ENCODE results near the gene ARHGAP15. TPM values are rescaled to one million over a fixed set of nuclear protein-coding genes. Genes with fewer than 3 reads are reported as not detected.

Gene ARHGAP15
- total RNA-seq, 4 donors from 2014 or later, result 1.7 to 16.8 (median 3.7) TPM

DNA sequence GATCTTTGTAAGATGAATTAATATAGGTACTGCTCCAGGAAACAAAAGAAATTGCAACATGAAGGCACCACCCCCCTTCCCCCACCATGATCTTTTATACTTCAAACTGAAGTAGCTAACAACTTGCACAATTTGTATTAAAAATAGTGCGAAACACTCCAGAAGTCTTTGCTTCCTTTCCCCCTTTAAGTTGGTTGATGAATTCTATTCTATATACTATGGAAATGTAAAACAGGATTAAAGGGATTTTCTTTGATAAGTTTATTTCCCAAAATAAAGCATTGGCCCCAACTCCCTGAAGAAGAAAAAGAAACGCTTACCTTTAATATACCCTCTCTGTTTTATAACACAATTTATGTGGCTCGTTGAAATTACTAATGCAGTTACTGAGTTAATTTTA, 227.1 kb downstream of the ARHGAP15 start:
- no peak for TF ChIP-seq POLR2A (IDR thresholded peaks at IDR 0.05)
- TF ChIP-seq, protein P1, sequence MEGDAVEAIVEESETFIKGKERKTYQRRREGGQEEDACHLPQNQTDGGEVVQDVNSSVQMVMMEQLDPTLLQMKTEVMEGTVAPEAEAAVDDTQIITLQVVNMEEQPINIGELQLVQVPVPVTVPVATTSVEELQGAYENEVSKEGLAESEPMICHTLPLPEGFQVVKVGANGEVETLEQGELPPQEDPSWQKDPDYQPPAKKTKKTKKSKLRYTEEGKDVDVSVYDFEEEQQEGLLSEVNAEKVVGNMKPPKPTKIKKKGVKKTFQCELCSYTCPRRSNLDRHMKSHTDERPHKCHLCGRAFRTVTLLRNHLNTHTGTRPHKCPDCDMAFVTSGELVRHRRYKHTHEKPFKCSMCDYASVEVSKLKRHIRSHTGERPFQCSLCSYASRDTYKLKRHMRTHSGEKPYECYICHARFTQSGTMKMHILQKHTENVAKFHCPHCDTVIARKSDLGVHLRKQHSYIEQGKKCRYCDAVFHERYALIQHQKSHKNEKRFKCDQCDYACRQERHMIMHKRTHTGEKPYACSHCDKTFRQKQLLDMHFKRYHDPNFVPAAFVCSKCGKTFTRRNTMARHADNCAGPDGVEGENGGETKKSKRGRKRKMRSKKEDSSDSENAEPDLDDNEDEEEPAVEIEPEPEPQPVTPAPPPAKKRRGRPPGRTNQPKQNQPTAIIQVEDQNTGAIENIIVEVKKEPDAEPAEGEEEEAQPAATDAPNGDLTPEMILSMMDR (IDR thresholded peaks at IDR 0.05), result no peak
- Histone ChIP-seq H3K27ac (no peak overlapping the region), H3K4me1 (peaks cover 0 to 9% (median 0%) of the 10 kb centered on the region in 3 donors), H3K36me3 (no peaks in the 10 kb centered on the region), H3K27me3 (no peaks in the 10 kb centered on the region), H3K4me3 (no peak overlapping the region), H3K9me3 (no peaks in the 10 kb centered on the region)
- intact Hi-C loops (cut with DNase I), result no loop called here
- no peak for DNase-seq
- 82 to 85% methylated on average over 3 of the region's 3 CpGs for WGBS, 2 donors

DNA sequence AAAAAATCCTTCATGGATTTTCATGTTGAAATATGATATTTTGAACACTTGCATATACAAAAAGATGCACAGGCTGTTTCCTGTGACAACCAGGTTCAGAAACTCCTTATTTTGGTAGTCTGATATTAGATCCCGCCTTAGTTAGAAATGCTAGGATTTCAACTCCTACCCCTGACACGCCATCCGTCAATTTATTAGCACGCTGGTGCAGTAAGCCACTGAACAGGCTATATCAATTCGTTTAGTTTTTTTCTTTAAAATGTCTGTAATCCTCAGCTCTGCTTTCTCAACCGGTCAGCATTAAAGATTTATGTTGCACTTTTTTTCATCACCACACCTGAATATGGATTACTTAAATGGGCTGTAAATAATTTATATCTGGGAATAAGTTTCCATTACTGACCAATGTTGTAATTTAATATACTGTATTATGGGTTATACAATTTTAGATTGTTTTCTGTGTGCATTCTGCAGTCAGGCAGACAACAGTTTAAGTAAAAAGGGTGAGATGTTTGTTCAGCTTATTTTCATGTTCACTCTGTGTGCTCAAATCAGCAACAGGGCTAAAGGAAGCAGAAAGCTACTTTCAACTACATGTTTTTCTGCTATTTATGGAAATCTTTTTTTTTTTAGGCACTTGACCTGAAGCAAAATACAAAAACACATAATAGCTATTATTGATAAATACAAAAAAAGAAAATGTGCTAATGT, 227.7 kb downstream of the ARHGAP15 start:
- 80 to 81% methylated on average over 6 of the region's 6 CpGs for WGBS, 2 donors
- Histone ChIP-seq H3K27ac (no peak overlapping the region), H3K27me3 (no peaks in the 10 kb centered on the region), H3K36me3 (no peaks in the 10 kb centered on the region), H3K4me3 (no peak overlapping the region), H3K9me3 (no peaks in the 10 kb centered on the region), H3K4me1 (peaks cover 0 to 9% (median 0%) of the 10 kb centered on the region in 3 donors)
- DNase-seq, result no peak
- no peak for TF ChIP-seq POLR2A (IDR thresholded peaks at IDR 0.05)
- TF ChIP-seq, protein P1 (IDR thresholded peaks at IDR 0.05), result no peak
- intact Hi-C loops (cut with DNase I), result no loop called here

DNA sequence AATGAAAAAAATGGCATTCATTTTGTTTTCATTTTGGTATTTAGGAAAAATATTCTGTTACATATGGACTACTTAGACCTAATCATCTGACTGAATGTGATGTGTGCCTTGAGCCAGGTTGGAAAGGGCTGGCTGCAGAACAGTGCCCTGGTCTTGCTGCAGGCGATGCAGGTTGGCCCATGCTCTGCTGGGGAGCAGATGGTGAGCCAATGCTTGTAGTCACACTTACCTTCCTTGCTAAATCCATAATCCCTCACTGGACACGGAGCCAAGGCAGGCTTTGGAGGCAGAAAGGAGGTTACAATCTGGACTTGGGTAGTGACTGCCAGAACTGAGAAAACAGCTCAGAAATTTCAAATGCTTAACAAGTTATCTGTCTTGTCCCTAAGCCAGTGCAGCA, 228.7 kb downstream of the ARHGAP15 start:
- TF ChIP-seq POLR2A (IDR thresholded peaks at IDR 0.05), result no peak
- TF ChIP-seq, protein P1 (IDR thresholded peaks at IDR 0.05), result no peak
- intact Hi-C loops (cut with DNase I), result no loop called here
- WGBS, 2 donors, result 20 to 29% methylated on average over 2 of the region's 2 CpGs
- DNase-seq, result no peak
- Histone ChIP-seq H3K9me3 (no peaks in the 10 kb centered on the region), H3K36me3 (no peaks in the 10 kb centered on the region), H3K27ac (no peak overlapping the region), H3K4me1 (peaks cover 0 to 9% (median 0%) of the 10 kb centered on the region in 3 donors), H3K27me3 (no peaks in the 10 kb centered on the region), H3K4me3 (no peak overlapping the region)

DNA sequence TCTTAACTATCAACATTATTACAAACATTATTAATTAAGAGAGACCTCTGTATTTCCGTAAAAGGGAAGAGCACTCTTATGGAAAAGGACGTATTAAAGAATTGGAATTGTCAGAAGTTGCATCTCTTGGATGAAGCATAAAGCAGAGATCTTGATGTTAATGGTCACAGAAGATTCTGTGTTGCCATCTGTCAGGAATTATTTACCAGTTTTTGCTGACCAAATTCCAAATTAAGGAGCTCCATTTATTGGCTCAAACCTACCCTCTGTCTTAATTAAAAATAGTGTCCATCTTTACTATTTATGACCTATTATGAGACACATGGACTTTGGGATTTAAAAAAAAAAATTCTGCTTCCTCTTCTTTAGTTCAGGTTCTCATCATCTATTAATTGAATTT, 232.1 kb downstream of the ARHGAP15 start:
- TF ChIP-seq, protein P1 (IDR thresholded peaks at IDR 0.05), result no peak
- no peak for TF ChIP-seq POLR2A (IDR thresholded peaks at IDR 0.05)
- Histone ChIP-seq H3K4me3 (no peak overlapping the region), H3K36me3 (no peaks in the 10 kb centered on the region), H3K27me3 (no peaks in the 10 kb centered on the region), H3K27ac (no peak overlapping the region), H3K9me3 (no peaks in the 10 kb centered on the region), H3K4me1 (peaks cover 0 to 9% (median 0%) of the 10 kb centered on the region in 3 donors)
- WGBS, 2 donors, result 93 to 95% methylated on average over 2 of the region's 2 CpGs
- intact Hi-C loops (cut with DNase I), result no loop called here
- DNase-seq, result no peak

DNA sequence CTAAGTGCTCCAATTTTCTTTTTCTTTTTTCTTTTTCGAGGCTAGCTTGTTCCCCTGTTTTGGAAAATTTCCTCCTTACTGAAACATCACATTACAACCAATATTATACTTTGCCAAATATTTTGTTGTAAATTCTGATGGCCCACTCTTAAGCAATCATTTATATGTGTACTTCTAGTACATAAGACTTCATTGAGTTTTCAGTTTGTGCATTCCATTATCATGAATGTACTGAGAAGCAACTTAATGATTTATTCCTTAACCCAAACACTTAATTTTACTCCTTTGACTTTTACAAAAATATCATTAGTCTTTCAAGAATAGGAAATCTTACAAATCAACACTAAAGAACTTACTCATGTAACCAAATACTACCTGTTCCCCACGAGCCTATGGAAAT, 242.4 kb downstream of the ARHGAP15 start:
- DNase-seq, result no peak
- Histone ChIP-seq H3K36me3 (no peaks in the 10 kb centered on the region), H3K27me3 (no peaks in the 10 kb centered on the region), H3K27ac (no peak overlapping the region), H3K4me1 (no peaks in the 10 kb centered on the region), H3K9me3 (no peaks in the 10 kb centered on the region), H3K4me3 (no peak overlapping the region)
- intact Hi-C loops (cut with DNase I), result no loop called here
- TF ChIP-seq POLR2A (IDR thresholded peaks at IDR 0.05), result no peak
- TF ChIP-seq, protein P1 (IDR thresholded peaks at IDR 0.05), result no peak
- 63 to 65% methylated on average over 2 of the region's 2 CpGs for WGBS, 2 donors

All from esophagus squamous epithelium (tissue), 5 donors.